BE2C (cell line): Measurements from ENCODE around the gene KRT83.

ENCODE experiments used
- DNase-seq: peaks from one replicate; pipeline ENCODE4 v3.0.0-alpha.2; 2020
- H3K27me3 ChIP-seq: fragments of 250-450 bp; sonication (Bioruptor Pico); 2 replicates; pipeline ENCODE4 v1.5.1; 2020; ENCODE audit warnings: mild to moderate bottlenecking
- H3K36me3 ChIP-seq: fragments of 250-450 bp; sonication (Bioruptor Pico); 2 replicates; pipeline ENCODE4 v1.5.1; 2020; ENCODE audit warnings: mild to moderate bottlenecking
- H3K4me1 ChIP-seq: fragments of 250-450 bp; sonication (Bioruptor Pico); 2 replicates; pipeline ENCODE4 v1.5.1; 2020
- H3K4me3 ChIP-seq: 2 replicates; pipeline ENCODE4 v1.5.1; 2011; ENCODE audit warnings: low read depth, low read length
- H3K9me3 ChIP-seq: fragments of 250-450 bp; sonication (Bioruptor Pico); 2 replicates; pipeline ENCODE4 v1.5.1; 2020
- TF ChIP-seq, protein P1 (sequence below): IDR thresholded peaks from 2 replicates; pipeline ENCODE4 v1.5.1; 2012; ENCODE audit warnings: mild to moderate bottlenecking, low read depth, low read length

Gene KRT83

DNA sequence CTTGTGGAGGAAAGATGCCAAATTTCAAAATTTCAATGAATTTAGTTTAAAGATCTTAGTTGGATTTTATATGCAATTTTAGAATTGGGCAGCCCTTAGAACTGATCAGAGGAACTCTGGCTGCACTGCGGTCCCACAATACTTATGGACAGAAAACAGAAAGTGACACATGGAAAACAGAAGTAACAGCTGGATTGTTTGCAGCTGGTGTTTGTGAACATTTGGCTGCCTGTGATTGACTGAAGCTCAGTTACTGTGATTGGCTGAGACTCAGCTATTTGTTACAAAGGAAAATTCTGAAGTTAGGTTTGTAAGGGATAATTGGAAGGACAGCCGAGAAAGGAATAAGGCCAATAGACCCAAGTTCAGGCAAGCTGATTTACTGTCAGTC lies 56.8 kb downstream of the KRT83 start:
- Histone ChIP-seq H3K4me1 (no peaks in the 10 kb centered on the region), H3K4me3 (no peak overlapping the region), H3K27me3 (peaks cover under 1% of the 10 kb centered on the region; the same call in 1 of the 2 replicates), H3K9me3 (no peaks in the 10 kb centered on the region), H3K36me3 (no peaks in the 10 kb centered on the region)
- DNase-seq = no peak
- TF ChIP-seq, protein P1, sequence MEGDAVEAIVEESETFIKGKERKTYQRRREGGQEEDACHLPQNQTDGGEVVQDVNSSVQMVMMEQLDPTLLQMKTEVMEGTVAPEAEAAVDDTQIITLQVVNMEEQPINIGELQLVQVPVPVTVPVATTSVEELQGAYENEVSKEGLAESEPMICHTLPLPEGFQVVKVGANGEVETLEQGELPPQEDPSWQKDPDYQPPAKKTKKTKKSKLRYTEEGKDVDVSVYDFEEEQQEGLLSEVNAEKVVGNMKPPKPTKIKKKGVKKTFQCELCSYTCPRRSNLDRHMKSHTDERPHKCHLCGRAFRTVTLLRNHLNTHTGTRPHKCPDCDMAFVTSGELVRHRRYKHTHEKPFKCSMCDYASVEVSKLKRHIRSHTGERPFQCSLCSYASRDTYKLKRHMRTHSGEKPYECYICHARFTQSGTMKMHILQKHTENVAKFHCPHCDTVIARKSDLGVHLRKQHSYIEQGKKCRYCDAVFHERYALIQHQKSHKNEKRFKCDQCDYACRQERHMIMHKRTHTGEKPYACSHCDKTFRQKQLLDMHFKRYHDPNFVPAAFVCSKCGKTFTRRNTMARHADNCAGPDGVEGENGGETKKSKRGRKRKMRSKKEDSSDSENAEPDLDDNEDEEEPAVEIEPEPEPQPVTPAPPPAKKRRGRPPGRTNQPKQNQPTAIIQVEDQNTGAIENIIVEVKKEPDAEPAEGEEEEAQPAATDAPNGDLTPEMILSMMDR = no peak
